Neural progenitor cell (in vitro differentiated cells): ENCODE results near the gene ANGPTL5.

Source experiments
- CTCF ChIP-seq: fragments of 200-600 bp; sonication (generic); IDR thresholded peaks from 2 replicates; pipeline ENCODE4 v1.5.1; 2017; ENCODE audit warnings: antibody characterized with exemption, mild to moderate bottlenecking
- EZH2 ChIP-seq: fragments of 200-600 bp; sonication (generic); IDR thresholded peaks from 2 replicates; pipeline ENCODE4 v1.6.1; 2017; ENCODE audit warnings: antibody characterized with exemption, mild to moderate bottlenecking, moderate library complexity
- EZH2phosphoT487 ChIP-seq: fragments of 200-600 bp; sonication (generic); IDR thresholded peaks from 2 replicates; pipeline ENCODE4 v1.6.1; 2017; ENCODE audit warnings: antibody characterized with exemption

DNA sequence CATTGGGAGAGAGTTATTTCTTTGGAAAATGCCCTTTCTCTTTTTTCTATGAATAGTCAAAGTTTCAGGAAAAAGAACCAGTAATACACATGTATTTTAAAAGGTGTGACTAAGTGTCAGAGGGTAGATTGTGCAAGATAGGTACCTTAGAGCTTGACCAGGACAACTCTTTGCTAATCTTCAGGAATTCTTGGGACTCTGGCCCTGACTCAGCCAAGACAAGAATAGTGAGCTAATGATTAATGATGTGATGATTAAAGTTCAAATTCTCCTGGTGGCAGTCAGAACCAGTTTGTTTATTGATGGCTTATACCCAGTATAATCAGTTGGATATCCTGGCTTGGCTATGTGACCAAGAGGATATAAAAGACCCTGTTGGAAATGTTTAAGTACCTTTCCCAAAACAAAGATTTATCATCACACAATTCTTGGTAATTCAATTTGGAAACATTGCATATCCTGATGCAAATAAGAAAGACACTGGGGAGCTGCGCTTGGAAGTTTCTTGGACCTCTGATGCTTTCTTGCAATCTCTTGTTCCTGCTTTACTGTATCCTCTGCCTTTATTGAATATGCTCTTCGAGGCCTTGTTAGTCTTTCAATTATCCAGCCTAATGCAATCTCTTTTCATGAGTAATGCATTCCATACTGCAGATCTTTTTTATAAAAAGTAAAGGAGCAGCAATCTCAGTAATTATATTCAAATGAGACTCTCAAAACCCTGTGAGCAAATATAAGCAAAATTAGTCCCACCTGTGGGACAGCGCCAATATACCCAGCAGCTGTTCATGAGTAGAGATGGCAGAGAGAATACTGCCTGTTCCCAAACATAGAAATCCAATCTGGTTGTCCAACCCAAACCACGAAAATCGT is 49.5 kb downstream of the ANGPTL5 start:
- no peak for TF ChIP-seq CTCF
- no peak for TF ChIP-seq EZH2phosphoT487
- no peak for TF ChIP-seq EZH2
